ENCODE results near the gene CSTF1.

DNA sequence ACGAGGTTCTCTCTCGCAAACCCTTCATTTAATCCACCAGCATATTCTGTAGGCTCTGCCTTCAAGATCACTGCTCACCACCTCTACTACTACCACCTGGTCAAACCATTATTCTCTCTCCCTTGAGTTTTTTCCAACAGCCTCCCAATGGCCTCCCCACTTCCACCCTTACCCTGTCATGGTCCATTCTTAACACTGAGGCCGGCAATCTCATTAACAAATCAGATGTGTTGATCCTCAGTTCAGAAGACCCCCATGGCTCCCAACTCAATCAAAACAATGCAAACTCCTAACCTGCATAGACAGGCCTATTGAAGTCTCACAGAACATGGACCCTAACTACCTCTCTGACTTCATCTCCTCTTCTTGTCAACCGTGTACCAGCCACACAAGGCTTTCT is 2.6 kb upstream of the CSTF1 start:
- TF ChIP-seq, protein P1, sequence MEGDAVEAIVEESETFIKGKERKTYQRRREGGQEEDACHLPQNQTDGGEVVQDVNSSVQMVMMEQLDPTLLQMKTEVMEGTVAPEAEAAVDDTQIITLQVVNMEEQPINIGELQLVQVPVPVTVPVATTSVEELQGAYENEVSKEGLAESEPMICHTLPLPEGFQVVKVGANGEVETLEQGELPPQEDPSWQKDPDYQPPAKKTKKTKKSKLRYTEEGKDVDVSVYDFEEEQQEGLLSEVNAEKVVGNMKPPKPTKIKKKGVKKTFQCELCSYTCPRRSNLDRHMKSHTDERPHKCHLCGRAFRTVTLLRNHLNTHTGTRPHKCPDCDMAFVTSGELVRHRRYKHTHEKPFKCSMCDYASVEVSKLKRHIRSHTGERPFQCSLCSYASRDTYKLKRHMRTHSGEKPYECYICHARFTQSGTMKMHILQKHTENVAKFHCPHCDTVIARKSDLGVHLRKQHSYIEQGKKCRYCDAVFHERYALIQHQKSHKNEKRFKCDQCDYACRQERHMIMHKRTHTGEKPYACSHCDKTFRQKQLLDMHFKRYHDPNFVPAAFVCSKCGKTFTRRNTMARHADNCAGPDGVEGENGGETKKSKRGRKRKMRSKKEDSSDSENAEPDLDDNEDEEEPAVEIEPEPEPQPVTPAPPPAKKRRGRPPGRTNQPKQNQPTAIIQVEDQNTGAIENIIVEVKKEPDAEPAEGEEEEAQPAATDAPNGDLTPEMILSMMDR (IDR thresholded peaks at IDR 0.05), result no peak
- TF ChIP-seq POLR2A (IDR thresholded peaks at IDR 0.05), result no peak

Data from adrenal gland (tissue), 5 donors.